ENCODE results near the gene CDC123. TPM values are rescaled to one million over a fixed set of nuclear protein-coding genes. Genes with fewer than 3 reads are reported as not detected.
"Not testable (repeated sequence)": the region's sequence is repeated elsewhere in the genome, so short reads cannot be mapped to it uniquely, and the experiment has no call there.

The CDC123 gene
- total RNA-seq, 1 donor from 2014 or later: 41.8 TPM

DNA sequence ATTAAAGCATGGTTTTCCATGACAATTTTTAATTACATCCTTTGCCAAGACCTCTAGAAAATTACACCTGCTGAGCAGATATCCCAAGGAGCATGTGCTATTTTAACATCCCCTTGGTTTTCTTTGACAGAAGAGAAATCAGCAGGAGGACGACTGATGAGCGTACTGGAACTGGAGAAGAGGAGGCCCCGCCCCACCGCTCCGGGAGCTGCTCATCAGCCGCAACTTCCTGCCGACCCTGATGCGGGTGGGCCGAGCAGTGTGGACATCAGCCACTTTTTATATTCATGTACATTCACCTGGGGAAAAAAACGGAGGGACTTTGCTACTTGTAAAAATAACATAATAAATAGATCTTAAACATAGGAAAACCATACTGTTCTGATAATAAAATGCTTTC is 54.2 kb downstream of the CDC123 start:
- Histone ChIP-seq H3K36me3 (peaks cover 59% of the 10 kb centered on the region), H3K4me3 (no peak overlapping the region), H3K9me3 (replicated peaks) (no peaks in the 10 kb centered on the region), H3K4me1 (no peaks in the 10 kb centered on the region), H3K27me3 (ENCODE audit: low read depth) (no peaks in the 10 kb centered on the region), H3K27ac (replicated peaks) (no peak overlapping the region)
- intact Hi-C loops (cut with micrococcal nuclease): no loop called here
- TF ChIP-seq, protein P1, sequence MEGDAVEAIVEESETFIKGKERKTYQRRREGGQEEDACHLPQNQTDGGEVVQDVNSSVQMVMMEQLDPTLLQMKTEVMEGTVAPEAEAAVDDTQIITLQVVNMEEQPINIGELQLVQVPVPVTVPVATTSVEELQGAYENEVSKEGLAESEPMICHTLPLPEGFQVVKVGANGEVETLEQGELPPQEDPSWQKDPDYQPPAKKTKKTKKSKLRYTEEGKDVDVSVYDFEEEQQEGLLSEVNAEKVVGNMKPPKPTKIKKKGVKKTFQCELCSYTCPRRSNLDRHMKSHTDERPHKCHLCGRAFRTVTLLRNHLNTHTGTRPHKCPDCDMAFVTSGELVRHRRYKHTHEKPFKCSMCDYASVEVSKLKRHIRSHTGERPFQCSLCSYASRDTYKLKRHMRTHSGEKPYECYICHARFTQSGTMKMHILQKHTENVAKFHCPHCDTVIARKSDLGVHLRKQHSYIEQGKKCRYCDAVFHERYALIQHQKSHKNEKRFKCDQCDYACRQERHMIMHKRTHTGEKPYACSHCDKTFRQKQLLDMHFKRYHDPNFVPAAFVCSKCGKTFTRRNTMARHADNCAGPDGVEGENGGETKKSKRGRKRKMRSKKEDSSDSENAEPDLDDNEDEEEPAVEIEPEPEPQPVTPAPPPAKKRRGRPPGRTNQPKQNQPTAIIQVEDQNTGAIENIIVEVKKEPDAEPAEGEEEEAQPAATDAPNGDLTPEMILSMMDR (IDR thresholded peaks at IDR 0.05; ENCODE audit: borderline replicate concordance): no peak
- no peak for DNase-seq

DNA sequence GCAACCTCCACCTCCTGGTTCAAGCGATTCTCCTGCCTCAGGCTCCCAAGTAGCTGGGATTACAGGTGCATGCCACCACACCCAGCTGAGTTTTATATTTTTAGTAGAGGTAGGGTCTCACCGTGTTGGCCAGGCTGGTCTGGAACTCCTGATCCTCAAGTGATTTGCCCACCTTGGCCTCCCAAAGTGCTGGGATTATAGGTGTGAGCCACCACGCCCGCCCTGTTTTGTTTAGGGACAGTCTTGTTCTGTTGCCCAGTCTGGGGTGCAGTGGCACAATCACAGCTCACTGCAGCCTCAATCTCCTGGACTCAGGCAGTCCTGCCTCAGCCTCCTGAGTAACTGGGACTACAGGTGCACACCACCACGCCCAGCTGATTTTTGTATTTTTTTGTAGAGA is 54.7 kb downstream of the CDC123 start:
- H3K4me3 ChIP-seq; H3K4me1 ChIP-seq; DNase-seq; H3K9me3 ChIP-seq (replicated peaks); intact Hi-C loops (cut with micrococcal nuclease); H3K27me3 ChIP-seq (ENCODE audit: low read depth); H3K27ac ChIP-seq (replicated peaks): not testable (repeated sequence)
- H3K36me3 ChIP-seq: peaks cover 54% of the 10 kb centered on the region

DNA sequence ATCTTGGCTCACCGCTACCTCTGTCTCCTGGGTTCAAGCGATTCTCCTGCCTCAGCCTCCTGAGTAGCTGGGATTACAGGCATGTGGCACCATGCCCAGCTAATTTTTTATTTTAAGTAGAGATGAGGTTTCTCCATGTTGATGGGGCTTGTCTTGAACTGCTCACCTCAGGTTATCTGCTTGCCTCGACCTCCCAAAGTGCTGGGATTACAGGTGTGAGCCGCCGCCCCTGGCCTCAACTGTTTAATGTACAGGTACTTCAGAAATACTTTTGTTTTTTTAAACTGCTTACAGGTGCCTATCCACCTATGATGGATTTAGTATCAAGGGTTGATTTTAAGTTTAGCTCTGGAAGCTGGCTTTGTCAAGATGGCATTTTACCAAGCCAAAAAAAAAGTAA is 55.6 kb downstream of the CDC123 start:
- DNase-seq: no peak
- no peaks in the 10 kb centered on the region for H3K27me3 ChIP-seq (ENCODE audit: low read depth)
- H3K27ac ChIP-seq (replicated peaks): no peak overlapping the region
- intact Hi-C loops (cut with micrococcal nuclease): no loop called here
- peaks cover 45% of the 10 kb centered on the region for H3K36me3 ChIP-seq
- H3K4me3 ChIP-seq: no peak overlapping the region
- TF ChIP-seq, protein P1 (IDR thresholded peaks at IDR 0.05; ENCODE audit: borderline replicate concordance): no peak
- H3K9me3 ChIP-seq (replicated peaks): no peaks in the 10 kb centered on the region
- no peaks in the 10 kb centered on the region for H3K4me1 ChIP-seq

DNA sequence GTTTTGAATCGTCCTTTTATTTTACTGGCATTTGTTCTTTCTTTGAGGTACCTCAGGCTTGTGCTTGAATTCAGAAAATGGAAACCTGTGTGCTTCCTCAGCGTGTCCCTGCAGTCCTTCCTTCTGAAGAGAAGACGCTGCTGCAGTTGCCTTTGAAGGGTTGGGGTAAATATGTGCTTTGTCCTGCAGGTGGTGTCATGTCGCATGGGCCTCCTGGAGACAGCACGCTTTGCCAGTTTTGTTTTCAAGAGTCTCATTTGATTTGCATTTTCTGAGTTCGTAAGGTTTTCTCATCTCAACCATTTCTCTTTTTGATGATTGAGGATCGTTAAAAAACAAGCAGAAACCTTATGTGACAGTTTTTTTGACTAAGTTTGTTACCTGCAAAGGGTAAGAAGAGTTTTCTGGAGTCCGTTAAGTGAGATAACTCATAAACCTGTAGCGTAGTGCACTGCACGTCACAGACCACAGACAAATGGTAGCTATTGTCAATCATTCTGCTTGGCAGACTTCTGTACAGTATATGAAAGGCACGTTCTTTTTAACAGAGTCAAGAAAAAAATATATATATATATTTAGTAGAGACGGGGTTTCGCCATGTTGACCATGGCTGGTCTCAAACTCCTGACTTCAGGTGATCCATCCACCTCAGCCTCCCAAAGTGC is 57.0 kb downstream of the CDC123 start:
- Histone ChIP-seq H3K27ac (replicated peaks) (no peak overlapping the region), H3K27me3 (ENCODE audit: low read depth) (no peaks in the 10 kb centered on the region), H3K4me1 (no peaks in the 10 kb centered on the region), H3K36me3 (peaks cover 35% of the 10 kb centered on the region), H3K4me3 (no peak overlapping the region), H3K9me3 (replicated peaks) (no peaks in the 10 kb centered on the region)
- intact Hi-C loops (cut with micrococcal nuclease): no loop called here
- no peak for DNase-seq
- TF ChIP-seq, protein P1 (IDR thresholded peaks at IDR 0.05; ENCODE audit: borderline replicate concordance): peak; percentile 13

DNA sequence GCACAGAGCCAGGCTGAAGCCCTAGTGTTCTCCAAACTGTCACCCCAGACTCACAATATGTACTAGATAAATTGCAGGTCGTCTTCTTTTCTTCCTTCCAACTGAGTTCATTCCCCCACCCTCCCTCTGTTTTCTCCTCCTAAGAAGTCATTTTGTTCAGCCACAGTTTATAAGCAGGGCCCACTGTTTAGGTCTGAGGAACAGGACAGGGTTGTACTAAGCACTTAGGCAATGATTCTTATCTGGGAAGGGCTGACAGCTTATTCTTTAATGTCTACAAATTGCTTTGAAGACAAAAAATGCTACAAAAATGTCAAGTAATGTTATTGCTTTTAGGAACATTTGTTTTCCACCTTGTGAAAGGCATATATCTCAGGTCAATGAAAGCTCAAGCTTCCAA is 59.1 kb downstream of the CDC123 start:
- H3K27me3 ChIP-seq (ENCODE audit: low read depth): no peaks in the 10 kb centered on the region
- no peak overlapping the region for H3K27ac ChIP-seq (replicated peaks)
- DNase-seq: no peak
- peaks cover 15% of the 10 kb centered on the region for H3K36me3 ChIP-seq
- TF ChIP-seq, protein P1 (IDR thresholded peaks at IDR 0.05; ENCODE audit: borderline replicate concordance): no peak
- no peaks in the 10 kb centered on the region for H3K9me3 ChIP-seq (replicated peaks)
- H3K4me3 ChIP-seq: no peak overlapping the region
- H3K4me1 ChIP-seq: no peaks in the 10 kb centered on the region
- intact Hi-C loops (cut with micrococcal nuclease): no loop called here

DNA sequence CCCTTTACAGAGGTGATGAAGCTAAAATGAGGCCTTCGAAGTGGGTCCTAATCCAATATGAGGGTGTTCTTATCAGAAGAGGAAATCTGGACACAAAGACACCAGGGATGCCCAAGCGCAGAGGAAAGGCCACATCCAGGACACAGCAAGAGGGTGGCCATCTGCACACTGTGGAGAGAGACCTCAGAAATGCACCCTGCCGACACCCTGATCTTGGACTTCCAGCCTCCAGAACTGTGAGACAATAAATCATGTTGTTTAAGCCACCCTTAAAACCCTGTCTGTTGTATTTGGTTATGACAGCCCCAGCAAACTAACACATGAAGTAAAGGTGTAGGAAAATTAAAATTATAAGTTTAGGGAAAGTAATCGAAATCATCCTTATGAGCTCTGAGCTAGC is 64.0 kb downstream of the CDC123 start:
- intact Hi-C loops (cut with micrococcal nuclease): loop anchor here (5.0 to 10.0 kb wide), 2 partner anchors 395 to 452 kb away; no protein-coding TSS in a partner anchor
- Histone ChIP-seq H3K9me3 (replicated peaks) (no peaks in the 10 kb centered on the region), H3K27me3 (ENCODE audit: low read depth) (no peaks in the 10 kb centered on the region), H3K4me1 (peaks cover 6% of the 10 kb centered on the region), H3K27ac (replicated peaks) (no peak overlapping the region), H3K4me3 (no peak overlapping the region), H3K36me3 (no peaks in the 10 kb centered on the region)
- no peak for DNase-seq
- TF ChIP-seq, protein P1 (IDR thresholded peaks at IDR 0.05; ENCODE audit: borderline replicate concordance): no peak

Data from left ventricle myocardium inferior (tissue), 1 donor.